A549 (cell line): Measurements from ENCODE around the gene VDAC2. TPM values are rescaled to one million over a fixed set of nuclear protein-coding genes. Genes with fewer than 3 reads are reported as not detected.

Experiments
- ATAC-seq, 2 experiments: fragments of 200-7000 bp in 1 of 2; fragments of >200 bp in 1 of 2; cut with Nextera tagmentation in 1 of 2; cut with Tn5 transposase in 1 of 2; 3 replicates each; pipeline versions ENCODE4 v1.8.0 to v1.9.1; 2018 to 2020; ENCODE audit warnings: mild to moderate bottlenecking in 1 of 2, moderate library complexity in 1 of 2
- CTCF ChIA-PET: fragments of 300-600 bp; sonication (Branson Sonifier 250); formaldehyde crosslinking; extraction: SDS; loops from one replicate; lab custom pipeline; 2021; ENCODE audit warnings: antibody characterized with exemption, inconsistent platforms; lab: Yijun Ruan, JAX
- POLR2A ChIA-PET: fragments of 350-600 bp; formaldehyde crosslinking; extraction: SDS; loops from one replicate; lab custom pipeline; 2021; ENCODE audit warnings: antibody characterized with exemption, inconsistent platforms; lab: Yijun Ruan, JAX
- DNase-seq, 2 experiments: peaks; one replicate each; pipeline versions ENCODE4 v3.0.0 to v3.0.0-alpha.2; 2011 to 2016; ENCODE audit warnings: low read depth in 1 of 2, low spot score in 1 of 2
- FAIRE-seq: peaks from 2 replicates; lab custom pipeline; 2011; peaks lifted over from hg19 to GRCh38; lab: Jason Lieb, UNC
- H3K27ac ChIP-seq, 2 experiments: fragments of >200 bp; sonication (Bioruptor Twin); formaldehyde crosslinking; 3 replicates each; pipeline ENCODE4 v1.5.1; 2016 to 2017
- H3K4me1 ChIP-seq: fragments of >200 bp; sonication (Bioruptor Twin); formaldehyde crosslinking; 3 replicates; pipeline ENCODE4 v1.6.1; 2016
- H3K4me2 ChIP-seq: fragments of >200 bp; sonication (Bioruptor Twin); formaldehyde crosslinking; 3 replicates; pipeline ENCODE4 v1.6.1; 2016
- H3K4me3 ChIP-seq: fragments of >200 bp; sonication (Bioruptor Twin); formaldehyde crosslinking; 3 replicates; pipeline ENCODE4 v1.5.1; 2016
- H3K9me3 ChIP-seq: fragments of >200 bp; sonication (Bioruptor Twin); formaldehyde crosslinking; 3 replicates; pipeline ENCODE4 v1.6.1; 2016
- BHLHE40 ChIP-seq: IDR thresholded peaks from 2 replicates; pipeline ENCODE4 v1.6.1; 2012; ENCODE audit warnings: low read depth, low read length, inconsistent platforms
- EHF ChIP-seq: fragments of 250-450 bp; sonication (Bioruptor Pico); IDR thresholded peaks from 2 replicates; pipeline ENCODE4 v1.5.0; 2020; ENCODE audit warnings: mild to moderate bottlenecking
- EHMT2 ChIP-seq: fragments of 200-600 bp; sonication (generic); IDR thresholded peaks from 2 replicates; pipeline ENCODE4 v1.6.1; 2016; ENCODE audit warnings: antibody characterized with exemption, low read depth, mild to moderate bottlenecking, moderate library complexity
- FOSB ChIP-seq: fragments of 250-450 bp; sonication (Bioruptor Pico); IDR thresholded peaks from 2 replicates; pipeline ENCODE4 v1.5.0; 2020; ENCODE audit warnings: mild to moderate bottlenecking, moderate library complexity
- HOXA7 ChIP-seq: fragments of 250-450 bp; sonication (Bioruptor Pico); IDR thresholded peaks from 2 replicates; pipeline ENCODE4 v1.5.0; 2020; ENCODE audit warnings: mild to moderate bottlenecking, moderate library complexity
- HOXB5 ChIP-seq: fragments of 250-450 bp; sonication (Bioruptor Pico); IDR thresholded peaks from 2 replicates; pipeline ENCODE4 v1.5.0; 2020; ENCODE audit warnings: mild to moderate bottlenecking, moderate library complexity
- JUN ChIP-seq, 2 experiments: fragments of >200 bp; sonication (Bioruptor Twin); formaldehyde crosslinking; IDR thresholded peaks; 2 replicates in 1 of 2; 3 replicates in 1 of 2; pipeline ENCODE4 v1.6.1; 2016 to 2017
- KDM1A ChIP-seq: fragments of 200-600 bp; sonication (generic); IDR thresholded peaks from 2 replicates; pipeline ENCODE4 v1.6.1; 2016; ENCODE audit warnings: low read depth, mild to moderate bottlenecking
- MYC ChIP-seq: IDR thresholded peaks from 2 replicates; pipeline ENCODE4 v1.6.1; 2012; ENCODE audit warnings: mild to moderate bottlenecking, inconsistent platforms, low read length, improper control_type of control experiment, borderline replicate concordance
- NFE2L2 ChIP-seq: fragments of 150-350 bp; conservative IDR thresholded peaks from 2 replicates; pipeline ENCODE4 v1.6.1; 2014; ENCODE audit warnings: low read length
- NR3C1 ChIP-seq: fragments of >200 bp; sonication (Bioruptor Twin); formaldehyde crosslinking; IDR thresholded peaks from 3 replicates; pipeline ENCODE4 v1.6.1; 2017
- PHF8 ChIP-seq: fragments of 200-600 bp; sonication (generic); IDR thresholded peaks from 2 replicates; pipeline ENCODE4 v1.6.1; 2016; ENCODE audit warnings: low read depth, mild to moderate bottlenecking, antibody characterized with exemption, moderate library complexity, borderline replicate concordance
- POLR2A ChIP-seq: IDR thresholded peaks from 2 replicates; pipeline ENCODE4 v1.6.1; 2012; ENCODE audit warnings: mild to moderate bottlenecking, low read length
- POLR2AphosphoS2 ChIP-seq: conservative IDR thresholded peaks from 2 replicates; pipeline ENCODE4 v1.6.1; 2012; ENCODE audit warnings: low read length, improper control_type of control experiment, inconsistent platforms
- RNF2 ChIP-seq: fragments of 200-600 bp; sonication (generic); IDR thresholded peaks from 2 replicates; pipeline ENCODE4 v1.6.1; 2016; ENCODE audit warnings: low read depth, mild to moderate bottlenecking, antibody characterized with exemption, moderate library complexity, borderline replicate concordance
- SMC3 ChIP-seq: fragments of >200 bp; sonication (Bioruptor Twin); formaldehyde crosslinking; IDR thresholded peaks from 3 replicates; pipeline ENCODE4 v1.6.1; 2018; ENCODE audit warnings: inconsistent platforms
- SREBF2 ChIP-seq: fragments of 450-650 bp; IDR thresholded peaks from 2 replicates; pipeline ENCODE4 v1.6.1; 2014; ENCODE audit warnings: mild to moderate bottlenecking, moderate library complexity
- TP53 ChIP-seq: fragments of 250-450 bp; sonication (Bioruptor Pico); IDR thresholded peaks from 2 replicates; pipeline ENCODE4 v1.5.0; 2021; ENCODE audit warnings: mild to moderate bottlenecking, moderate library complexity
- ZNF302 ChIP-seq: fragments of 250-450 bp; sonication (Bioruptor Pico); IDR thresholded peaks from 2 replicates; pipeline ENCODE4 v1.9.0; 2021; ENCODE audit warnings: inconsistent platforms, mild to moderate bottlenecking, moderate library complexity
- WGBS: methylation state at CpG from one replicate; pipeline ENCODE4 v1.1.6; 2017; ENCODE audit errors: missing lambda C conversion rate; 5-methylcytosine and 5-hydroxymethylcytosine counted together
- polyA plus RNA-seq, 4 experiments: library from polyadenylated mRNA; depleted of rRNA in 3 of 4; stranded (reverse); fragments of >200 nt; fragmentation: RNase III in 1 of 4; extraction: RNeasy Plus Mini Kit Qiagen cat#74134 plus additional on column Dnase treatment in 1 of 4; gene quantifications; 2 replicates in 3 of 4; 3 replicates in 1 of 4; pipeline ENCODE4 v1.2.3, GENCODE V29; 2011 to 2017
- TF ChIP-seq, protein P1 (sequence below): IDR thresholded peaks from 2 replicates; pipeline ENCODE4 v1.6.1; 2012; ENCODE audit warnings: low read depth, borderline replicate concordance
- TF ChIP-seq, protein P2 (sequence below): fragments of >200 bp; sonication (Bioruptor Twin); formaldehyde crosslinking; IDR thresholded peaks from 2 replicates; pipeline ENCODE4 v1.6.1; 2016
- TF ChIP-seq, protein P3 (sequence below): fragments of >200 bp; sonication (Bioruptor Twin); formaldehyde crosslinking; IDR thresholded peaks from 3 replicates; pipeline ENCODE4 v1.5.1; 2016
- TF ChIP-seq, protein P4 (sequence below): fragments of 250-450 bp; sonication (Bioruptor Pico); IDR thresholded peaks from 2 replicates; pipeline ENCODE4 v1.5.0; 2021; ENCODE audit warnings: mild to moderate bottlenecking, moderate library complexity, borderline replicate concordance
- TF ChIP-seq, protein P5 (sequence below): fragments of 450-650 bp; IDR thresholded peaks from 2 replicates; pipeline ENCODE4 v1.6.1; 2014; ENCODE audit warnings: antibody characterized with exemption
- TF ChIP-seq, protein P6 (sequence below): fragments of 150-350 bp; IDR thresholded peaks from 2 replicates; pipeline ENCODE4 v1.6.1; 2014; ENCODE audit warnings: low read depth, mild to moderate bottlenecking, low read length

The VDAC2 gene
- polyA plus RNA-seq, 2 of the 4 experiments (the other 2 are of a cell fraction), result 273 to 285 TPM

DNA sequence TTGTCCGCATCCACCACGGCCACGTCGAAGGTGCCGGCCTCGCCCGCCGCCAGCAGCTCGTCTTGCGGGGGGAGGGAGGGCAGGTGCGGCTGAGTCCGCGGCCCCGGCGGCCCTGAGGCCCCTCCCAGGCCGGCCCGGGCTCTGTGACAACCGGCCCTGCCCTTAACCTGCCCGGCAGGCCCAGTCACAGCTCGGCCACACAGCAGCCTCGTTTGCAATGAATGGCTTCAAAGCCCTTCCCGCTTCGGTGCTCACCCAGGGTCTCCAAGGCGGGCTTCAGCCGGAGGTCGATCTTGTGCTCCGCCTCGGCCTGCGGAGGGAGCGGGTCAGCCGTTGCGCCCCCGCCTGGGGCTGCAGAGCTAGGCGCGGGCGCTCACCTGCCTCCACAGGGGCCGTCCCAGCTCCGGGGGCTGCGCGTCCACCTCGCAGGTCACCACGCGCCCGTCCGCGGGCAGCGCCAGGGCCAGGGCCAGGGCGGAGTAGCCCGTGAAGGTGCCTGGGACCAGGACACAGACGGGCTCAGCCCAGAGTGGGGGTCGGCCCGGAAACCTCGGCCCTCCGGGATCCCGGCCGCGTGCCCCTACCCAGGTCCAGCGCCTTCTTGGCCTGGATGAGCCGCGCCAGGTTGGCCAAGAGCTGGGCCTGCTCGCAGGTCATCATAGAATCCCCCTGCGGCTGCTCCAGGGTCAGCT is 24.2 kb downstream of the VDAC2 start (continued):
- TF ChIP-seq, protein P1, sequence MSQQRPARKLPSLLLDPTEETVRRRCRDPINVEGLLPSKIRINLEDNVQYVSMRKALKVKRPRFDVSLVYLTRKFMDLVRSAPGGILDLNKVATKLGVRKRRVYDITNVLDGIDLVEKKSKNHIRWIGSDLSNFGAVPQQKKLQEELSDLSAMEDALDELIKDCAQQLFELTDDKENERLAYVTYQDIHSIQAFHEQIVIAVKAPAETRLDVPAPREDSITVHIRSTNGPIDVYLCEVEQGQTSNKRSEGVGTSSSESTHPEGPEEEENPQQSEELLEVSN, result peak; percentile 71
- TF ChIP-seq TP53 (CRISPR knock-in tag) (0 out of 2 replicates have a peak, but pooled peaks have one; percentile 15), EHMT2 (no peak), NR3C1 (no peak), SMC3 (no peak), HOXA7 (no peak), KDM1A (no peak), PHF8 (peak; percentile 24; the same call in 1 of the 2 replicates)
- TF ChIP-seq, protein P2, sequence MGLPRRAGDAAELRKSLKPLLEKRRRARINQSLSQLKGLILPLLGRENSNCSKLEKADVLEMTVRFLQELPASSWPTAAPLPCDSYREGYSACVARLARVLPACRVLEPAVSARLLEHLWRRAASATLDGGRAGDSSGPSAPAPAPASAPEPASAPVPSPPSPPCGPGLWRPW, result no peak
- TF ChIP-seq, protein P3, sequence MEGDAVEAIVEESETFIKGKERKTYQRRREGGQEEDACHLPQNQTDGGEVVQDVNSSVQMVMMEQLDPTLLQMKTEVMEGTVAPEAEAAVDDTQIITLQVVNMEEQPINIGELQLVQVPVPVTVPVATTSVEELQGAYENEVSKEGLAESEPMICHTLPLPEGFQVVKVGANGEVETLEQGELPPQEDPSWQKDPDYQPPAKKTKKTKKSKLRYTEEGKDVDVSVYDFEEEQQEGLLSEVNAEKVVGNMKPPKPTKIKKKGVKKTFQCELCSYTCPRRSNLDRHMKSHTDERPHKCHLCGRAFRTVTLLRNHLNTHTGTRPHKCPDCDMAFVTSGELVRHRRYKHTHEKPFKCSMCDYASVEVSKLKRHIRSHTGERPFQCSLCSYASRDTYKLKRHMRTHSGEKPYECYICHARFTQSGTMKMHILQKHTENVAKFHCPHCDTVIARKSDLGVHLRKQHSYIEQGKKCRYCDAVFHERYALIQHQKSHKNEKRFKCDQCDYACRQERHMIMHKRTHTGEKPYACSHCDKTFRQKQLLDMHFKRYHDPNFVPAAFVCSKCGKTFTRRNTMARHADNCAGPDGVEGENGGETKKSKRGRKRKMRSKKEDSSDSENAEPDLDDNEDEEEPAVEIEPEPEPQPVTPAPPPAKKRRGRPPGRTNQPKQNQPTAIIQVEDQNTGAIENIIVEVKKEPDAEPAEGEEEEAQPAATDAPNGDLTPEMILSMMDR, result peak; percentile 19; the same call in 1 of the 3 replicates

DNA sequence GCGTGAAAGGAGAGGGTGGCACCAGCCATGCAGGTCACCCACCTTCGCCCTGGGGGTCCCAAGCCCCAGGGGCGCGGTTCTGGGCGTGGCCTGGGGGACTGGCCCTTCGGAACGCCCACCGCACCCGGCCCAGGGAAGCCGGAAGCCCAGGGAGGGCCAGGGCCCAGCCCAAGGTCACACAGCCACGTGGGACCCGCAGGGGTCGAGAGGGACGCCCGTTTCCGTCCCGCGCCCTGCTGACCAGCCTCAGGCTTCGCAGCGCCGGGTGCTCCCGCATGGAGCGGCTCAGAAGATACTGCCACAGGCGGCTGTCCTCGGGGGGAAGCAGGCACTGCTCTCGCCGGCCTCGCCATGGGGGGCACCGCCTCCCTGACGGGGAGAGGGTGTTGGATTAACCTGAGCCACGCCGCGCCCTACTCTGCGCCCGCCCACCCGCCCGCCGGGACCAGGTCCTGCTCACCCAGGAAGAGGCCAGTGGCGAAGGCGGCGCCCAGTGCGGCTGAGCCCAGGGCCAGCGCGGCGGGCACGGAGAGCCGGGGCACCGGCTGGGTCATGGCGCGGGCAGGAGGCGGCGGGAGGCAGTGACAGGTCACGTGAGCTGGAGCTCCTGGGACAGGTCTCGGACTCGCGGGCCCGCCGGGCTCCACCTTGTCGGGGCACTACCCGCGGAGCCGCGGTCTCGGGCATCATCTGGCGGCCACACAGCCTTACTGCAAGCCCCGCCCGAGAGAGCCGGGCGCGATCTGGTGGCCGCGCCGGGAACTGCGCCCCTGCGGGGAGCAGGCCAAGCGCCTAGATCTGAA is 25.0 kb downstream of the VDAC2 start, which contains the start of gene COMTD1:
TSS of gene COMTD1 (minus strand) at position 583 of the 803 bp plus-strand sequence. CDS start at position 554, 29 bp downstream.
- DNase-seq (peak; percentile 95 to 96), ATAC-seq (peak; percentile 63 to 78), FAIRE-seq (no peak)
- ChIA-PET CTCF (interaction anchor here (0.6 to 22.8 kb wide), 60 partner anchors 11 to 1080 kb away, joined by 3 to 479 read pairs (median 4); partner anchors contain the start of genes SAMD8 and VDAC2), POLR2A (interaction anchor here (0.6 to 2.5 kb wide), 2 partner anchors 25 to 180 kb away, joined by 3 to 12 read pairs; partner anchors contain the start of gene VDAC2)
- Histone ChIP-seq H3K4me2 (peak within 1 kb of the TSS; percentile 99), H3K4me1 (peaks cover 18% of the 10 kb centered on the region), H3K27ac (peak within 1 kb of the TSS; percentile 92 to 98), H3K9me3 (no peaks in the 10 kb centered on the region), H3K4me3 (peak within 1 kb of the TSS; percentile 78)
- 0% methylated on average over 20 of the region's 76 CpGs for WGBS
- TF ChIP-seq RNF2, result peak; percentile 56; the same call in 1 of the 2 replicates
- 0 out of 2 replicates have a peak, but pooled peaks have one; percentile 52 for TF ChIP-seq HOXB5 (CRISPR knock-in tag)
- no peak for TF ChIP-seq SREBF2
- no peak; the same call in none of the 2 replicates for TF ChIP-seq POLR2A
- TF ChIP-seq, protein P4, sequence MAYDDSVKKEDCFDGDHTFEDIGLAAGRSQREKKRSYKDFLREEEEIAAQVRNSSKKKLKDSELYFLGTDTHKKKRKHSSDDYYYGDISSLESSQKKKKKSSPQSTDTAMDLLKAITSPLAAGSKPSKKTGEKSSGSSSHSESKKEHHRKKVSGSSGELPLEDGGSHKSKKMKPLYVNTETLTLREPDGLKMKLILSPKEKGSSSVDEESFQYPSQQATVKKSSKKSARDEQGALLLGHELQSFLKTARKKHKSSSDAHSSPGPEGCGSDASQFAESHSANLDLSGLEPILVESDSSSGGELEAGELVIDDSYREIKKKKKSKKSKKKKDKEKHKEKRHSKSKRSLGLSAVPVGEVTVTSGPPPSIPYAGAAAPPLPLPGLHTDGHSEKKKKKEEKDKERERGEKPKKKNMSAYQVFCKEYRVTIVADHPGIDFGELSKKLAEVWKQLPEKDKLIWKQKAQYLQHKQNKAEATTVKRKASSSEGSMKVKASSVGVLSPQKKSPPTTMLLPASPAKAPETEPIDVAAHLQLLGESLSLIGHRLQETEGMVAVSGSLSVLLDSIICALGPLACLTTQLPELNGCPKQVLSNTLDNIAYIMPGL (CRISPR knock-in tag), result no peak
- TF ChIP-seq FOSB (CRISPR knock-in tag), result no peak
- TF ChIP-seq NR3C1, result no peak
- TF ChIP-seq, protein P5, sequence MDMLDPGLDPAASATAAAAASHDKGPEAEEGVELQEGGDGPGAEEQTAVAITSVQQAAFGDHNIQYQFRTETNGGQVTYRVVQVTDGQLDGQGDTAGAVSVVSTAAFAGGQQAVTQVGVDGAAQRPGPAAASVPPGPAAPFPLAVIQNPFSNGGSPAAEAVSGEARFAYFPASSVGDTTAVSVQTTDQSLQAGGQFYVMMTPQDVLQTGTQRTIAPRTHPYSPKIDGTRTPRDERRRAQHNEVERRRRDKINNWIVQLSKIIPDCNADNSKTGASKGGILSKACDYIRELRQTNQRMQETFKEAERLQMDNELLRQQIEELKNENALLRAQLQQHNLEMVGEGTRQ, result peak; percentile 90
- no peak for TF ChIP-seq ZNF302 (CRISPR knock-in tag)
- peak; percentile 35 to 61; a peak in 2 of 5 replicates for TF ChIP-seq JUN (IDR thresholded peaks at IDR 0.05)
- peak; percentile 99 for TF ChIP-seq SMC3
- TF ChIP-seq EHF (CRISPR knock-in tag), result no peak
- peak; percentile 38; the same call in 1 of the 2 replicates for TF ChIP-seq BHLHE40
- peak; percentile 73; the same call in 1 of the 2 replicates for TF ChIP-seq MYC
- TF ChIP-seq NFE2L2, result no peak
- TF ChIP-seq TP53 (CRISPR knock-in tag), result no peak
- TF ChIP-seq, protein P6, sequence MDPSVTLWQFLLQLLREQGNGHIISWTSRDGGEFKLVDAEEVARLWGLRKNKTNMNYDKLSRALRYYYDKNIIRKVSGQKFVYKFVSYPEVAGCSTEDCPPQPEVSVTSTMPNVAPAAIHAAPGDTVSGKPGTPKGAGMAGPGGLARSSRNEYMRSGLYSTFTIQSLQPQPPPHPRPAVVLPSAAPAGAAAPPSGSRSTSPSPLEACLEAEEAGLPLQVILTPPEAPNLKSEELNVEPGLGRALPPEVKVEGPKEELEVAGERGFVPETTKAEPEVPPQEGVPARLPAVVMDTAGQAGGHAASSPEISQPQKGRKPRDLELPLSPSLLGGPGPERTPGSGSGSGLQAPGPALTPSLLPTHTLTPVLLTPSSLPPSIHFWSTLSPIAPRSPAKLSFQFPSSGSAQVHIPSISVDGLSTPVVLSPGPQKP, result no peak
- TF ChIP-seq KDM1A, result no peak
- no peak for TF ChIP-seq POLR2AphosphoS2
